Measurements from ENCODE around the gene RAB11A.

RAB11A gene

GRCh38 chr15:65929573-65929972 lies 60.3 kb downstream of the RAB11A start:
- Histone ChIP-seq H3K4me3 (no peak overlapping the region), H3K27ac (no peak overlapping the region)

- Histone ChIP-seq H3K27ac (no peak overlapping the region), H3K4me3 (no peak overlapping the region)
Measured at GRCh38 chr15:65930134-65930533, 60.8 kb downstream of the RAB11A start.

- Histone ChIP-seq H3K27ac (no peak overlapping the region), H3K4me3 (no peak overlapping the region)
Measured at GRCh38 chr15:65931221-65931620, 61.9 kb downstream of the RAB11A start.

GRCh38 chr15:65935391-65935790 lies 66.1 kb downstream of the RAB11A start:
- no peak overlapping the region for H3K27ac ChIP-seq
- no peak overlapping the region for H3K4me3 ChIP-seq

- H3K4me3 ChIP-seq = no peak overlapping the region
- H3K27ac ChIP-seq = no peak overlapping the region
Measured at GRCh38 chr15:65936282-65936681, 67.0 kb downstream of the RAB11A start.

- Histone ChIP-seq H3K4me3 (no peak overlapping the region), H3K27ac (no peak overlapping the region)
Measured at GRCh38 chr15:65937054-65937453, 67.8 kb downstream of the RAB11A start.

GRCh38 chr15:65937476-65937875 lies 68.2 kb downstream of the RAB11A start:
- no peak overlapping the region for H3K27ac ChIP-seq
- H3K4me3 ChIP-seq = no peak overlapping the region

GRCh38 chr15:65938604-65939003 lies 69.3 kb downstream of the RAB11A start:
- no peak overlapping the region for H3K27ac ChIP-seq
- H3K4me3 ChIP-seq = no peak overlapping the region

GRCh38 chr15:65939901-65940617 lies 70.8 kb downstream of the RAB11A start:
- Histone ChIP-seq H3K27ac (no peak overlapping the region), H3K4me3 (no peak overlapping the region)

GRCh38 chr15:65940618-65940909 lies 71.3 kb downstream of the RAB11A start:
- H3K27ac ChIP-seq = no peak overlapping the region
- H3K4me3 ChIP-seq = no peak overlapping the region

All from skin epidermis (tissue), 12 donors.